HG03575 (cell line): ENCODE measurements around the gene CRNKL1.

ENCODE experiments used
- ATAC-seq: cut with Tn5 transposase; IDR thresholded peaks from one replicate; pipeline ENCODE4 v1.9.1; 2021; ENCODE audit not compliant: unreplicated experiment, insufficient number of reproducible peaks, low FRiP score; ENCODE audit errors: extremely low read depth

CRNKL1 gene

DNA sequence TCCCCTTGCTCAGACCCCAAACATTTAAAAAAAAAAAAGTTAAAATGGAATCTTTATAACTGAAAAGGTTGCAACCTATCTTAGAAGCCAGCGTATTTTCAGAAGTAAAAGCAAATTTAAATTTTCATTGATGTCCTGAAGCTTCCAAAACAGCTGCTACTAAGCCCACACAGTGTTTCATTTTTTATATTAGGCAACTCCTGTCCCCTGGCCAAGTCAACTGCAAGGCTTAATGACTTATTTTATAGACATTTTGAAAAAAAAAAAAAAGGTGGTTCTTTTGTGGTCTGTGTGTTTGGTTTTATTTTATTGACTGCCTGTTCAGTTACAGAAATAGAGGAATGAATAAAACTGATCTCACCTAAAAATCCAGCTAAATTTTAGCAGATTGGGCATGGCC is 13.1 kb upstream of the CRNKL1 start:
- no peak for ATAC-seq

DNA sequence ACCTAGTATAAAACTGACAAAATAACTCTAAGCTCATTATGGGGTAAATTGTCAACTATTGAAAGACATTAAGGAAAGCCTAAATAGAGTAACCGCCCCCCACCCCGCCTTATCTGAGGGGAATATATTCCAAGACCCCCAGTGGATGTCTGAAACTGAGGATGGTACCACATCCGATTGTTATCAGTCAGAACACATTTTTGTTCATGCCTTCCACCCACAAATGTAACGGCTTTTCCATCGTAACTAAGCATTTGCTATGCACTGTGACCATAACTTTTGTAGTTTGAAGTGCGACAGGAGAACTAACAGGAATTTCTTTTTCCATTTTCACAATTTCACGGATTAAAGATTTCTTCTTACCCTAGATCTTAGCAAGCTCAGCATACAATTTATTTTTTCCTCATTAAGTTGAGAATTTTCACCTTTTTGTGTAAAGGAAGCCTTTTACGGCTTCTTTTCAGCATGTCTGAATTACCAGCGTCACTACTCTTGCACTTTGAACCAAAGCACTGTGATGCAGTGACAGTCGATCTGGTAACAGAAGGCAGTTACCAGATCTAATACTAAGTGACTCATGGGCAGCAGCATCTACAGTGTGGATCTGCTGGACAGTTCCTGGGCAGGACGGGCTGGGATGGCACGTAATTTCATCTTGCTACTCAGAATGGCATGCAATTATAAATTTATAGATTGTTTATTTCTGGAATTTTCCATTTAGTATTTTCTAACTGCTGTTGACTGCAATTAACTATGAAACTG is 11.9 kb upstream of the CRNKL1 start:
- ATAC-seq: no peak

DNA sequence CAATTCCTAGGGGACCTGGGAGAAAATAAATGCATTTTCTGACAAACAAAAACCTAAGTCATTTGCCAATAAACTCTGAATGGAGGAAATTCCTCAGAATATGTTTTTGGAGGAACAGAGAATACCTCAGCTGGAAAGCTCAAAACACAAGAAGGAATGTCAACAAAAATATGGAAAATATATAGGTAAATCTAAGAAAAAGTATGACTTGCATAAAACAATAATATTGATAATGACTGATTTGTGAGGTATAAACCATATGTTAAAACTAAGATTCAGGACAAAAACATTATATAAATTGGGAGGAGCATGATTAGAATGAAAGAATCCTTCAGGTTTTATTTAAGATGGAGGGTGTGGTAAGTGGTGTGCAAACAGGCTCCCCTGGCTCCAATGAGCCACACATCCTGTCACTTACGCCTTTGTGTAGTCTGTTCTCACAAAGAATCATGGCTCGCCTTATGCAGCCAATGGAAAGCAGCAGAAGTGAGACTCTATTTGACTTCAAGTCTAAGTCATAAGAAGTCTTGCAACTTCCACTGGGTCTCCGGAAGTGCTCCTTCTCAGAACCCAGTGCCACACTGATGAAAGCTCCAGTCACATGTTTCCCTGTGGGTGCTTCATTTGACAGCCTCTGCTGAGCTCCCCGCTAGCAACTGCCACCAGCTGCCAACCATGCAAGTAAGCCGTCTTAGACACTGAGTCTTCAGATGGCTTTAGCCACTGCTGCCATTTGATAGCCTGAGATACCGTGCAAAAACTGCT is 8.2 kb upstream of the CRNKL1 start:
- no peak for ATAC-seq

DNA sequence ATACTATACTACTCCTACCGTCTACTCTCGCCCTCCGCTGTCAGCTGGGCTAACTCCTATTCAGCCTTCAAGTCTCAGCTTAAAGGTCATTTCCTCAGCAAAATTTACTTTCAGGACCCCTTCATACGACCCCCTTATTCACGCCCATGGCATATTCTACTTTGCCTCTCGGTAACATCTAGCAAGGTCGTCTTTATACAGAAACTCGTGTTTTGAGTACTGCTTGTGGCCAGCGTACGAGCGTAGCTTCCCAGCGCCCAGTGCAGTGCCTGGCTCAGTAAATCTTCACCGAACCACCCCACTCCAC is 546 bp downstream of the CRNKL1 start:
- ATAC-seq: no peak

DNA sequence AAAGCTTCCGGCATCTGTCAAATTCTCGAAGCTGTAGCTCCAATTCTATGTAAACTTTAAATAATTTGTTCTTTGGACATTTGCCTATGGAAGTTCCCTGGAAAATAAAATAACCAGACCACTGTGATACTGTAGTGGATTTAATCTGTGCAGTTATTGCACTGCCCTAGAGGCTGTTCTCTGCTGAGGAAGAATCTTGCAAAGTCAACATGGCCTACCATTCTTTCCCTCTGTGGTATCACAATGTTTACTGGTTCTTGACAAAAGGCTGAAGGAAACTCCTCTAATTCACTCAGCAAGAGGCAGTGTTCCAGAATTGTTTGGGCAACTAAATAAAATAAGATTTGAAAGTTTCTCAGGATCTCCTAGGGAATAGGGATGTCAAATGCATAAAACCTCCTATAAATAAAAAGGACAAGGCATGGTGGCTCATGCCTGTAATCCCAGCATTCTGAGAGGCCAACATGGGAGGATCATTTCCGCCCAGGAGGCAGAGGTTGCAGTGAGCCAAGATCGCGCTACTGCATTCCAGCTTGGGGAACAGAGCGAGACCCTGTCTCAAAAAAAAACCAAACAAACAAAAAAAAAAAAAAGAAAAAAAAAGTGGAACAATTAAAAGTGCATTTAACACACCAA is 12.4 kb downstream of the CRNKL1 start:
- ATAC-seq: no peak

DNA sequence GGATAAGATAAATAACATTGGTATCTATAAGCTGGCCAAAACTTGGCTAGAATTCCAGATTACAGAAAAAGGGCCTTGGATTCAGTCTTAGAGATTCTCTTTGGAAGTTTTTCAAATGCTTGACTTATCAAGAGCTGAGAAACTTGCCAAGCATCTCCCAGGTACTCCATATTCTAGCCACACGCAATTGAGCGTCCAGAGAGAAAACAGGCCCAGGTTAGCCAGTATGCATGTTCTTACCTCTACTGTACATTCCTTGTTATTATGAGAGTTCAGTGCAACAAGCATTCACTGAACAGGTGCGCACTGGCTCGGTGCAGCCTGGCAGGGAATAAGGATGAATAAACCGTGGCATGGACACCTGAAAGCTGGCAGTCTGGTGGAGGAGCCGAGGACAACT is 13.7 kb downstream of the CRNKL1 start:
- no peak for ATAC-seq

DNA sequence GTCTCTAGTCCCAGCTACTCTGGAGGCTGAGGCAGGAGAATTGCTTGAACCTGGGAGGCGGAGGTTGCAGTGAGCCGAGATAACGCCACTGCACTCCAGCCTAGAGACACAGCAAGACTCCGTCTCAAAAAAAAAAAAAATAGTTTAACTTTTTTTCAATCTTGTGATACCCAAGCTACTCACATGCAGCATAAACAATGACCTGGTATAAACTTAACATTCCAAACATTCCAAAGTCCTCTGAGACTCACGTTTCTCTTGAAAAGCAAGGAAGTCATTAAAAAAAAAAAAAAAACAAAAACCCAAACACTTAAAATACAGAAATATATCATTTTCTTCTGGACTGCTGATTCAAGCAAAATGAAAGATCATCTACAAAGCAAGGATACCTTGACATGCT is 14.3 kb downstream of the CRNKL1 start:
- no peak for ATAC-seq

DNA sequence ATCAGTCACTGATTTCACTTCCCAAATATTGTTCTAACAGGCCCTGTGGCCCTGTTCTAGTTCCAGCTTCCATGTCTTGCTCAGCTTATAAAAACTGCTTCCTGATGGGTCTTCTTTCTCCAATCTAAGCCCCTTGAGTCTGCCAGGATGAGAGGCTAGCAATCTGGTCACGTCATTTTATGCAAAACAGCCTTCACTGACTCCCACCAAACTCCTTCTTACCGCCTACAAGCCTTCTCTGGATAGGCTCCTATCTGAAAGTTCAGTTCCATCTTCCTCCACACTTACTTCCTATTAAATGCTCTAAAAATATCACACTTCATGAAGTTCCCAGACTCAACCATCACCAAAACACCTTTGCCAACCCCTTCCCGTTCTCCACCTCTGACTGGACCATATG is 15.5 kb downstream of the CRNKL1 start:
- no peak for ATAC-seq

DNA sequence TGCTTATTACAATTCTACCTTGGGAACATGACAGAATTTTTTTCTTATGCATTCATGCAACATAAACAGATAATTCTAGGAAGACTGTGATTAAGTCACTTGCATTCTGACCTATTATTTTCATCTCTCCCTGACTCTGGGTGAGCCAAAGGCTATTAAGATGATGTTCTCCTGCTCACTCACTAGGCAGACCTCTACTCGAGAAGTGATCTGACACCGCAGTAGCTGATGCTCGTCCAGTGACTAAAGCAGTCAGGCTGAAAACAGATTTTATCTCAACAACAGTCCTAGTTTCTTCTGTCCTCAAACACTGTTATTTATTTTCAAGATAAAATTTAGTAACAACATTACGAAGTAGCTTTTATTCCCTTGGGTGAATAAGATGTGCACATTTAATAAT is 17.8 kb downstream of the CRNKL1 start:
- no peak for ATAC-seq

DNA sequence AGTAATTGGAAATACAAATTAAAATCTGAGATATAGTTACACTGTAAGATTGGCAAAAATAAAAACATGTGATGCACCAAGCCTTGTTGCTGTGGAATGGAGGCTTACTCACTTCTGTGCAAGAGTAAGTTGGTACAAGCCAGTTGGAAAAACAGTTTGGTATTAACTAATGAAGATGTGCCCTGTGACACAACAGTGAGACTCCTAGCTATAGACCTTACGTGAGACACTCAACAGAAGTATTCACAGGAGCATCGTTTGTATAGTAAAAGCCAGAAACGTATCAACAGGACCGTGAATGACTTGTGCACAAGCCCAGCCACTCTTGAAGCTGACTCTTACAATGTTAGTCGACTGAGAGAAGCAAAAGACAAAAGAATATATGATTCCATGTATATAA is 20.5 kb downstream of the CRNKL1 start:
- ATAC-seq: no peak

DNA sequence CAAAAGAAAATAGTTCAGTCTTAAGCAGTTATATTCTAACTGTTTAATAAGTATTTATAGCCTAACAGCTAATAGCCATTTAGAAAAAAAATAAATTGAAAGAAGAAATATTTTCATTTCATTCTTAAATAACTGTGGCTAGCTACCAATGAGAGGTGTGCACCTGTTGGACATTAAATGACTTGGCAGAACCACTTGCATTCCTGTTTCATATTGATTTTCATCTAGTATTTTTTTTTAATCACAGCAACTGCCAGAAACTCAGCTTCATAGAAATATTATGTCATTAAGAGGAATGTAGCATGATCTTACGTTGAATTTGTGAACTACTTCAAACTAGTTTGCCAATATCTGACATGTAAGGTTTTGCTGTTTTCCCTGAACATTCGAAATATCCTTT is 25.0 kb downstream of the CRNKL1 start:
- ATAC-seq: no peak

DNA sequence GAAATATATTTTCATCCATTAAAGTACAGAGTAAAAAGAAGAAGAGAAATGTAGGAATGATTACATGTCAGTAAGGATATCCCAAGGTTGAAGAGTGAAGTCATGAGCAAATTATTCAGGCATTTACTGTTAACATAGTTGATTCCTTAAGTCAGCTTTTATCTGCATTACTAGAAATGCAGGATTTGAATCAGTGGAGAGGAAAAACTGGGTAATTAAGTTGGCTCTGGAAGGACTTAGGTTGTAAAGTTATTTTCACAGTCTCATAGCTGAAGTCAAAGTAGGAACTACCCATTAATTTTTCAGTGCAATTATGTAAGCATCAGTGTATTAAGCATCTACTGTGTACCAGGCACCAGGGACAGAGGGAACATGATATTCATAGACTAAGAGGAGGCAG is 27.3 kb downstream of the CRNKL1 start:
- ATAC-seq: no peak

DNA sequence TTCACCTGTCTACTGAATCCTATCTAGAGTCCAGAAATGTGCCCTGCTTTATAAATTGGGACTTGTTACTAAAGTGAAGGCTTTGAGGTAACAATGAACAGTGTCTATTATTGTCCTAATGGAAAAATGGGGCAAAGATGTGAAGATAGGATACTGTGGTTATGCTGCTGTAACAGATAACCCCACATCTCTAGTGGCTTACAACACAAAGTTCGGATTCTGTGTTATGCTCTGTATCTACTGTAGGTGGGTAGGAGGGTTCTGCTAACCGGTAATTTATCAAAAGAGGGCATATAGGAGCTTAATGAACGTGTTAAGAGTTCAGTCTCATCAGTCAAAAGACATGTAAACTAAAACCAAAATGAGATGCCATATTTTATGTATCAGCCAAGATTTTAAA is 28.9 kb downstream of the CRNKL1 start:
- no peak for ATAC-seq

DNA sequence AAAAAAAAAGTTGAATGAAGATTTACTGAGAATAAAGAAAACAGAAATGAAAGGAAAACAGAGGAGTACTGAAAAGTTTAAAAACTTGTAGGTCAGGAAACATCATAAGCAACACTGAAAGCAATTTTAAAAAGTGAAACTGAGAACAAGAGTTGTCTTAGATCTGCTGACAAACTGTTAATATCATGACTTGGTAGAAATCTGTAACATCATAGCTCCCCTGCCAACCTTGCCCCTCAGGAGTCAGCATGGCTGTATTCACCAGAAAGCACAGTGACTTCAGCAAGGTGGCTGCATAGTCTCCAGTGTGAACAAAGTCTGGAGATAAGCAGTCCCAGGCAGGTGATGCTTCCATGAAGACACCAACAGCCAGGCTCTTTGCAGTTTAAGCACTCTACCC is 29.8 kb downstream of the CRNKL1 start:
- ATAC-seq: no peak

DNA sequence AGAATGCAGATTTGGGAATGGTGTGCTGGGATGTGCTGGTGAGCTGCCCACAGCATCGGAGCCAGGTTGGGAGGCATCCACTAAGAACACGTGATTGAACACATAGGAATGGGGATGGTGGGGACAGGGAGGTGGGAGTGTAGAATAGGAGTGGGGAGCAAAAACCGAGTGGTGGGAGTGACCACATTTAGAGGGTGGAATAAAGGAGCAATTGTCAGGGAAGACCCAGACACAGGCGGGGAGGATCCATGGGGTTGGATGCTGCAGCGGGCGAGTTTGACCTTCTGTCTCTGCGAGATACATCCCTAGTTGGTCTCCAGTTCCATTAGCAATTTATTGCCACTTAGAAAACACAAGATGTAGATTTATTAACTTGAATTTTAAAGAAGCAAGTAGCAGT is 30.4 kb downstream of the CRNKL1 start:
- no peak for ATAC-seq

DNA sequence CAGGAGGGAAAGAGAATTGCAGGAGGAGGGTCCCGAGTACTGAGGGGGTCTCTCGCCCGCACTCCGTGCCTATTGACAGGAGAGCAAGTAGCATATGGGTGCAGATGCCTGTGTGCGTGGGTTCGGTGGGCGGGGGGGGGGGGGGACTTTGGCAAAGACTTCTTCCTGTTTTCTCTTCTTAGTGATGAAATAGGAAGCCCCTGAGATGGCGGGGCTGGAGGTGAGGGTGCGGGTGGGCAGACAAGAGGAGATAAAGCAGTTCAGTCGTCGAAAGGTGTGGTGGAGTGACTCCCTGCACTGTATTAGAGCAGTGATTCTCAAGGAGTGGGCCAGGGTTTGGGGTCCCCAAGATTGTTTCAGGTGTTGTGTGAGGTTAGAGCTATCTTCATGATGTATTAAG is 31.4 kb downstream of the CRNKL1 start:
- ATAC-seq: no peak

DNA sequence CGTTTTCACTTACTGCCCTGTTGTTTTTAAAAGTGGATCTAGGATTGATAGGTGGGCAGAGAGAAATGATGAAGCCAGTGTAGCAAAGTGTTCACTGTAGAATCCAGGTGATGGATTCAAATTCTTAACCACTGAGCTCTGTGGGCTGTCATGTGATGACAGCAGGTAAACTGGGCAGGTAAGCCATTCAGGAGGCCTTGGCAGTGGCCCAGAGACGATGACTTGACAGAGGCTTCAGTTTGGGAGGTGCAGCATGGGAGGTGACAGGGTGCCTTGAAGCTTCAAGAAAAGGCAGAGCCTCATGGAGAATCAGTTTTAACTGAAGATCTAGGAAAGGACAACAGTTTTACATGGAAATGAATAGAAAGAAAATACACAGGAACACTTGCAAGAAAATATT is 33.1 kb downstream of the CRNKL1 start:
- no peak for ATAC-seq

DNA sequence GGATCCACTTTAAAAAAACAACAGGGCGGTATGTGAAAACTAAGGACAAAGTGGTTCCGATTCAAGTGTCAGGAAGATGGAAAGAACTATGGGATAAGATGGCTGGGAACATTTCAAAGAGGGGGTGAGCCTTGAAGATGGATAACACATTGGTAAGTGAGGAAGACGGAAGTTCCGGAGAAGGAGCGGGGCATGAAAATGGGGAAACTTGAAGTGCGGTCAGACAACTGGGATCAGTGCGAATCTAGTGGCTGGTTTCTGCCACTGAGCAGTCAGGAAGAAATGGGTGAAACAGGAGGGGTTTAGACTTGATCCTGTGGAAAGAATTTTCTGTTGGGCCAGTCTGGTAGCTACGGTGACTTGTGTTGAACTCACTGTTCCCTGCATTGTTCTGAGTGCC is 33.9 kb downstream of the CRNKL1 start:
- ATAC-seq: no peak

DNA sequence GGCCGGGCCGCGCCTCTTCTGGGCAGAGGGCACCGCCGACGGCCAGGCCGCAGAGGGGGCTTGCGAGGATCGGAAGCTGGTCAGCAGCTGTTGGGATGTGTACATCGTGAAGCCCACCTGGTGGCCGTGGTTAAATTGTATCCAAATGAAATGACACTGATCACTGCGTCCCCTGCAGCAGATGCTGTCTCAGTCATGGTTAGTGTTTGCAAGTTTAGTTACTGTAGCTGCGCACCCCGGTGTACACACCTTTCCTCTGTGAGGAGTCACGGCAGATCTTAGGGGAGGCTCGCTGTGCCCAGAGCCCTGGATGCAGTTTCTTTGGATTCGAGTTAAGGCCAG is 34.5 kb downstream of the CRNKL1 start:
- no peak for ATAC-seq

DNA sequence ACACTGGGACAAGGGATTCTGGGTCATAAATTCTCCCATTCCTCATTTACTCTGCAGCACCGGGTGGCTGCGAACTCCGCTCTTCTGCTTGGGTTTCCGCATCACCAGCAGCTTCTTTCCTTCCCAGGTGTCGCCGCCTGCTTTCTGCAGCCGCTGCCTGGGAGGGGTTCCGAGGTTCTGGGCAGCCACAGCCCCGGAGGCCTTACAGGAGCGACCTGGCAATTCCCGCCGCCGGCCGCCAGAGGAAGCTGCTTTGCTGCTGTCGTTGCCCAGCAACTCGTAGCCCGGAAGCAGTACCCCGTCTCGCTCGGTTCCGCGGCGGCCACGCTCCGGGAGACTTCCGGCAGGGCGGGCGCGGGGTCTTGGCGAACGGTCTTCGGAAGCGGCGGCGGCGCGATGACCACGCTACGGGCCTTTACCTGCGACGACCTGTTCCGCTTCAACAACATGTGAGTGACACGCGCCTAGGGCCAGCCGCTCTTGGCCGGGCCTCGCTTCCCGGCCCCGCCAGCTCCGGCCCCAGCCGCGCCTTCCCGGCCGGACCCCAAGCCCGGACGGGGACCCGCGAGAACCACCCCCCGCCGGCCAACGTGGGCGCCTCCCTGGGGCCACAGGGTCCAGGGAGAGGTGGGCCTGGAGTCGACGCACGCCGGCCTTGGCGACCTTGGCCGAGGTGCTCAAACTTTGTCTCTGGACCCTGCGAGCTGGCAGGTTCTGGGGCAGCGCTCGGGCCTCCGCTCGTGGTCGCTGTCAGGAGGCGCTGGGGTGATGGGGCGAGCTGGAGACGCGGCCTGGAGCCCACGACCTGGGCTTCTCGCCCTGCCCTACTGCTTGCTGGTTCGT is 35.0 kb downstream of the CRNKL1 start, which contains the start of gene NAA20:
NAA20 (plus strand) TSS at position 362 of the 843 bp plus-strand sequence; CDS start at position 397, 35 bp downstream.
- ATAC-seq: peak; percentile 79
